ENCODE results near the gene PRRT1.

PRRT1 gene

GRCh38 chr6:32179766-32180405 is 28.1 kb upstream of the PRRT1 start:
- H3K79me2 ChIP-seq (ENCODE audit: control insufficient read depth, insufficient read depth, low read length, unreplicated experiment) = peaks cover 22% of the 10 kb centered on the region

GRCh38 chr6:32178547-32179440 is 27.1 kb upstream of the PRRT1 start:
- peaks cover 19% of the 10 kb centered on the region for H3K4me1 ChIP-seq (ENCODE audit: control insufficient read depth, insufficient read depth, low read length, unreplicated experiment)
- H3K4me3 ChIP-seq (ENCODE audit: low read depth, low read length) = peak overlapping the region; percentile 96
- no peaks in the 10 kb centered on the region for H3K27me3 ChIP-seq (ENCODE audit: insufficient read depth, low read length)
- H2AFZ ChIP-seq (ENCODE audit: low read length, unreplicated experiment) = no peak overlapping the region
- peak overlapping the region; percentile 39; the same call in 1 of the 2 replicates for H3K27ac ChIP-seq (ENCODE audit: low read depth, low read length)
- H3K36me3 ChIP-seq (ENCODE audit: insufficient read depth, low read length) = no peaks in the 10 kb centered on the region
- H3K79me2 ChIP-seq (ENCODE audit: control insufficient read depth, insufficient read depth, low read length, unreplicated experiment) = peaks cover 33% of the 10 kb centered on the region

More at GRCh38 chr6:32179766-32180405, 28.1 kb upstream of the PRRT1 start:
- Histone ChIP-seq H3K36me3 (ENCODE audit: insufficient read depth, low read length) (no peaks in the 10 kb centered on the region), H3K4me3 (ENCODE audit: low read depth, low read length) (peak overlapping the region; percentile 96), H3K27me3 (ENCODE audit: insufficient read depth, low read length) (no peaks in the 10 kb centered on the region), H3K4me1 (ENCODE audit: control insufficient read depth, insufficient read depth, low read length, unreplicated experiment) (peaks cover 18% of the 10 kb centered on the region), H2AFZ (ENCODE audit: low read length, unreplicated experiment) (no peak overlapping the region), H3K27ac (ENCODE audit: low read depth, low read length) (no peak overlapping the region)

GRCh38 chr6:32177788-32178546 is 26.2 kb upstream of the PRRT1 start, which contains the start of gene RNF5:
RNF5 (plus strand) TSS chr6:32178405; CDS start chr6:32178512, 107 bp downstream.
- H3K27ac ChIP-seq (ENCODE audit: low read depth, low read length) = peak within 1 kb of the TSS; percentile 97
- H3K4me1 ChIP-seq (ENCODE audit: control insufficient read depth, insufficient read depth, low read length, unreplicated experiment) = peaks cover 19% of the 10 kb centered on the region
- H3K36me3 ChIP-seq (ENCODE audit: insufficient read depth, low read length) = no peaks in the 10 kb centered on the region
- no peaks in the 10 kb centered on the region for H3K27me3 ChIP-seq (ENCODE audit: insufficient read depth, low read length)
- peak within 1 kb of the TSS; percentile 96 for H3K4me3 ChIP-seq (ENCODE audit: low read depth, low read length)
- peak within 1 kb of the TSS; percentile 86 for H2AFZ ChIP-seq (ENCODE audit: low read length, unreplicated experiment)
- H3K79me2 ChIP-seq (ENCODE audit: control insufficient read depth, insufficient read depth, low read length, unreplicated experiment) = peaks cover 41% of the 10 kb centered on the region

- Histone ChIP-seq H3K4me3 (ENCODE audit: low read depth, low read length) (peak overlapping the region; percentile 96), H3K36me3 (ENCODE audit: insufficient read depth, low read length) (no peaks in the 10 kb centered on the region), H3K4me1 (ENCODE audit: control insufficient read depth, insufficient read depth, low read length, unreplicated experiment) (peaks cover 19% of the 10 kb centered on the region), H3K79me2 (ENCODE audit: control insufficient read depth, insufficient read depth, low read length, unreplicated experiment) (peaks cover 47% of the 10 kb centered on the region), H2AFZ (ENCODE audit: low read length, unreplicated experiment) (peak overlapping the region; percentile 86), H3K27ac (ENCODE audit: low read depth, low read length) (peak overlapping the region; percentile 97), H3K27me3 (ENCODE audit: insufficient read depth, low read length) (no peaks in the 10 kb centered on the region)
These were observed 25.5 kb upstream of the PRRT1 start for GRCh38 chr6:32177183-32177787.

GRCh38 chr6:32176476-32177182 is 24.9 kb upstream of the PRRT1 start:
- Histone ChIP-seq H3K27me3 (ENCODE audit: insufficient read depth, low read length) (no peaks in the 10 kb centered on the region), H3K36me3 (ENCODE audit: insufficient read depth, low read length) (no peaks in the 10 kb centered on the region), H3K4me3 (ENCODE audit: low read depth, low read length) (peak overlapping the region; percentile 96), H3K4me1 (ENCODE audit: control insufficient read depth, insufficient read depth, low read length, unreplicated experiment) (peaks cover 19% of the 10 kb centered on the region), H3K27ac (ENCODE audit: low read depth, low read length) (peak overlapping the region; percentile 97), H2AFZ (ENCODE audit: low read length, unreplicated experiment) (peak overlapping the region; percentile 86), H3K79me2 (ENCODE audit: control insufficient read depth, insufficient read depth, low read length, unreplicated experiment) (peaks cover 47% of the 10 kb centered on the region)

- H3K4me3 ChIP-seq (ENCODE audit: low read depth, low read length) = peak within 1 kb of the TSS; percentile 96
- peaks cover 19% of the 10 kb centered on the region for H3K4me1 ChIP-seq (ENCODE audit: control insufficient read depth, insufficient read depth, low read length, unreplicated experiment)
- H2AFZ ChIP-seq (ENCODE audit: low read length, unreplicated experiment) = peak within 1 kb of the TSS; percentile 86
- H3K36me3 ChIP-seq (ENCODE audit: insufficient read depth, low read length) = no peaks in the 10 kb centered on the region
- H3K27me3 ChIP-seq (ENCODE audit: insufficient read depth, low read length) = no peaks in the 10 kb centered on the region
- H3K79me2 ChIP-seq (ENCODE audit: control insufficient read depth, insufficient read depth, low read length, unreplicated experiment) = peaks cover 47% of the 10 kb centered on the region
- peak within 1 kb of the TSS; percentile 97 for H3K27ac ChIP-seq (ENCODE audit: low read depth, low read length)
These were observed 24.2 kb upstream of the PRRT1 start, which contains the start of gene AGPAT1 for GRCh38 chr6:32175711-32176475. AGPAT1 (minus strand) TSS chr6:32176084; CDS start chr6:32171496, 4,588 bp downstream.

- Histone ChIP-seq H3K27me3 (ENCODE audit: insufficient read depth, low read length) (no peaks in the 10 kb centered on the region), H3K79me2 (ENCODE audit: control insufficient read depth, insufficient read depth, low read length, unreplicated experiment) (peaks cover 47% of the 10 kb centered on the region), H3K27ac (ENCODE audit: low read depth, low read length) (no peak overlapping the region), H2AFZ (ENCODE audit: low read length, unreplicated experiment) (peak overlapping the region; percentile 59), H3K4me3 (ENCODE audit: low read depth, low read length) (peak overlapping the region; percentile 96), H3K4me1 (ENCODE audit: control insufficient read depth, insufficient read depth, low read length, unreplicated experiment) (peaks cover 20% of the 10 kb centered on the region), H3K36me3 (ENCODE audit: insufficient read depth, low read length) (no peaks in the 10 kb centered on the region; the same call in 1 of the 2 replicates)
These were observed 23.6 kb upstream of the PRRT1 start for GRCh38 chr6:32175322-32175710.

GRCh38 chr6:32174416-32174815 is 22.7 kb upstream of the PRRT1 start:
- H3K4me1 ChIP-seq (ENCODE audit: control insufficient read depth, insufficient read depth, low read length, unreplicated experiment) = peaks cover 24% of the 10 kb centered on the region
- peaks cover 44% of the 10 kb centered on the region for H3K79me2 ChIP-seq (ENCODE audit: control insufficient read depth, insufficient read depth, low read length, unreplicated experiment)
- no peaks in the 10 kb centered on the region; the same call in 1 of the 2 replicates for H3K36me3 ChIP-seq (ENCODE audit: insufficient read depth, low read length)
- H3K27me3 ChIP-seq (ENCODE audit: insufficient read depth, low read length) = no peaks in the 10 kb centered on the region
- no peak overlapping the region for H2AFZ ChIP-seq (ENCODE audit: low read length, unreplicated experiment)
- no peak overlapping the region for H3K27ac ChIP-seq (ENCODE audit: low read depth, low read length)
- H3K4me3 ChIP-seq (ENCODE audit: low read depth, low read length) = peak overlapping the region; percentile 96

- no peak overlapping the region for H2AFZ ChIP-seq (ENCODE audit: low read length, unreplicated experiment)
- H3K27ac ChIP-seq (ENCODE audit: low read depth, low read length) = no peak overlapping the region
- no peak overlapping the region for H3K4me3 ChIP-seq (ENCODE audit: low read depth, low read length)
- no peaks in the 10 kb centered on the region for H3K27me3 ChIP-seq (ENCODE audit: insufficient read depth, low read length)
- H3K4me1 ChIP-seq (ENCODE audit: control insufficient read depth, insufficient read depth, low read length, unreplicated experiment) = peaks cover 35% of the 10 kb centered on the region
- no peaks in the 10 kb centered on the region; the same call in 1 of the 2 replicates for H3K36me3 ChIP-seq (ENCODE audit: insufficient read depth, low read length)
- peaks cover 36% of the 10 kb centered on the region for H3K79me2 ChIP-seq (ENCODE audit: control insufficient read depth, insufficient read depth, low read length, unreplicated experiment)
These were observed 21.4 kb upstream of the PRRT1 start for GRCh38 chr6:32173051-32173727.
